Measurements from ENCODE around the gene DBR1.

The DBR1 gene

DNA sequence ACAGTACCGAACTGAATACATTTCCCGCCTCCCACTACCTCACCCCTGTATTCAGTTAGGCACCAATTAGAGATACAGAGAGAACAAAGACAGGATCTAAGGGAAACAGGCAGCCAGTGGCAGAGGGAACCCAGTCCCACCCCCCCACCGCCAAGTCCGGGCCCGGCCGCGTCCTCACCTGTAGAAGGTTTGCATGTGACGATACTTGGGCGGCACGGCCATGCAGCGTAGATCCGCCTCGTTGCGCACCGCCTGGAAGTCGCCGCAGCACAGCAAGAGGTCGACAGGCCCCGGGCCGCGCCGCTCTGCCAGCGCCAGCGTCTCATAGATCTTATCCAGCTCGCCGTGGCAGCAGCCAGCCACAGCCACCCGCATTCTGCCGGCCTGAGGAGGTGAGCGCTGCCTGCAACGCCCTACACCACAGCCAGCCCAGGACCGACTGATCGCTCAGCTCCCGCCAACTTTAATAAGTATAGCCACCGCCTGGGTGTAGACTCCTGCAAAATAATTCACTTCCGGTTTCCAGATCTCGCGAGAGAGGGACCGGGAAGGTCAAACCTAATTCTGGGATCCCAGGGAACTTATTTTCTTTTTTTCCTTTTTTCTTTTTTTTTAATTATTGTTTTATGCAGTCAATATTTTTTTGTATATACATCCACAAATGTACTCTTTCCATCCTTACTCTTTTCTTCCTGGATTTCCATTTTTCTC lies at the start of gene DBR1:
DBR1 (minus strand) TSS at position 501 of the 711 bp plus-strand sequence; CDS start at position 375, 126 bp downstream.
- peak; percentile 87 for DNase-seq (ENCODE audit: low spot score)

DNA sequence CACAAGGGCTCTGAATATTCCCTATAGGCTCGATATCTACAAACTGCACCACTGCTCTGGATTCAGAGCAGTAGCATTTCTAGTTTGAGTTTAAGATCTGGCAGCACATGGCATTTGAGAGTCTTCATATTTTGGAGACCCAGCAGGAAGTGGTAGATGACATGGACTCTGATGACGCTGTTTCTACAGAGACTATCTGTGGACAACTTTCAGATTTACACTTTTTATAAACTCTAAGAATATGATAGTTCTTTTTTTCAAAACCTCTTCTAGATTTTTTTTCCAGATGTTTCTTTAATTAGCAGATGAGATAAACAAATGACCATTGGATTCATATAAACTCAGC lies 48.2 kb upstream of the DBR1 start:
- DNase-seq (ENCODE audit: low spot score), result no peak

- DNase-seq (ENCODE audit: low spot score), result no peak
These were observed 47.6 kb upstream of the DBR1 start for GRCh38 chr3:138222131-138222941.

DNA sequence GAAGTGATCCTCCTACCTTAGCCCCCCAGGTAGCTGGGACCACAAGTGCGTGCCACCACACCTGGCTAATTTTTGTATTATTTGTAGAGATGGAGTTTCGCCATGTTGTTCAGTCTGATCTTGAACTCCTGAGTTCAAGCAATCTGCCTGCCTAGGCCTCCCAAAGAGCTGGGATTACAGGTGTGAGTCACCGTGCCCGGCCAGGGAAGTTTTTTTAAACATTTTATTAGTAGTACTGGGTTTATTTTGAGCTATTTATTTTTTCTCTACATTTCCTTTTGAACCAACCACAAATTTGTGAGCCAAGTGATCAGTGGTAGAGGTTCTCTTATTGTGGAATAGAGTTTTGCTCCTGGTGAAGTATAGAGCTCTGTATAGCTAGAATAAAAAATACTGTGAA lies 46.1 kb upstream of the DBR1 start:
- DNase-seq (ENCODE audit: low spot score), result no peak

GRCh38 chr3:138220242-138220641 lies 45.5 kb upstream of the DBR1 start:
- no peak for DNase-seq (ENCODE audit: low spot score)

GRCh38 chr3:138219255-138219654 lies 44.5 kb upstream of the DBR1 start:
- no peak for DNase-seq (ENCODE audit: low spot score)

- no peak for DNase-seq (ENCODE audit: low spot score)
These were observed 38.8 kb upstream of the DBR1 start for GRCh38 chr3:138213398-138214085.

- DNase-seq (ENCODE audit: low spot score), result no peak
These were observed 35.8 kb upstream of the DBR1 start for GRCh38 chr3:138210528-138210927.

GRCh38 chr3:138206196-138206595 lies 31.5 kb upstream of the DBR1 start:
- DNase-seq (ENCODE audit: low spot score), result no peak

GRCh38 chr3:138205527-138205926 lies 30.8 kb upstream of the DBR1 start:
- no peak for DNase-seq (ENCODE audit: low spot score)

DNA sequence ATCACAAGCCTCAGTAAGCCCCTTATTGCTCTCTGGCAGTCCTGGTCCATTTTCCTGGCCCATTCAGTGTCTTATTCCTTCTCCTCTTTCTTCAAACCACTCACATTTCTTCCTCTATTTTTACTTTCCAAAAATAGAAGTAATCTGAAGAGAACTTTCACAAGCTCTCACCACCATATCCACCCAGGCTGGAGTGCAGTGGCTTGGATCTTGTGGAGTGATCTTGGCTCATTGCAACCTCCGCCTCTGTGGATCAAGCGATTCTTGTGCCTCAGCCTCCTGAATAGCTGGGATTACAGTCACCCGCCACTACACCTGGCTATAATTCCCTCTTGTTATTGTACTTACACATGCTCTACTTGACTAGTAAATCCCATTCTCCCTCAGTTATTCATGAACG lies 29.2 kb upstream of the DBR1 start:
- no peak for DNase-seq (ENCODE audit: low spot score)

- no peak for DNase-seq (ENCODE audit: low spot score)
These were observed 28.4 kb upstream of the DBR1 start for GRCh38 chr3:138202945-138203701.

GRCh38 chr3:138200424-138200823 lies 25.7 kb upstream of the DBR1 start:
- no peak for DNase-seq (ENCODE audit: low spot score)

DNA sequence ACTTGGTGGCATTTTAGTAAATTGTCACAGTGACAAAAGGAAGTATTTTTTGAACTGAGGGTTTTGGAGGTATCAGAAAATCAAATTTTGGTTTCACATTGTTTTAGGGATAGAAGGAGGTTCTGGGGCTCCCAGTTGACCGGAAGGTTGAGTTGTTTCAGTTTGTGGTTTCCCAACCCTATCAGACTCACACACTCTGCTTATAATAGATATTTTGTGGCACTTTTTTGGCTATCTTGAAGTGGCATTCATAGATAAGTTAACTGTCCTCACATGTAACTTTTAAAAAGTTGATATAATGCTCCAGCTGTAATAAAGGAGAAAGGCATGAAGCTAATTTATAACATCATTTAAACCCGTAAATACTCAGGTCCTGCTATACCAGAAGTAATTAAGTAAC lies 25.1 kb upstream of the DBR1 start:
- DNase-seq (ENCODE audit: low spot score), result no peak

DNA sequence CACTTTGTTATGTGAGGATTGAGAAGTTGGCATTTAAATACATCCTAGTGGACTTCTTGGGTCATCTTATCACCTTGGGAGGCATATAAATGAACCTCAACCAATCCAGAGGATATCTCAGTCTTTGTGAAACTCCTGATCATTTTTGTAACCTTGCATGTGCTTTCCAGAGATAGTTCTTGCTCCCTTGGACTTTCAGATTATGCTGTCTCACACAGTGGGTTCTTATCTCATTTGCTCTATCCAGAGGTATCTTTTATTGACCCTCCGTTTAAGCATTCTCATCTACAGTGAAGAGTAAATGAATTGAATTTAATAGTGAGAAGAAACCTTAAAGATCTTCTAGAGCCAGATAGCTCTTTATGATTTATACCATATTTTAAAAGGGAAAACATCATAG lies 22.8 kb upstream of the DBR1 start:
- no peak for DNase-seq (ENCODE audit: low spot score)

- peak; percentile 13 for DNase-seq (ENCODE audit: low spot score)
These were observed 22.3 kb upstream of the DBR1 start for GRCh38 chr3:138197058-138197457.

- DNase-seq (ENCODE audit: low spot score), result no peak
These were observed 21.3 kb upstream of the DBR1 start for GRCh38 chr3:138196023-138196422.

GRCh38 chr3:138195481-138195880 lies 20.8 kb upstream of the DBR1 start:
- no peak for DNase-seq (ENCODE audit: low spot score)

DNA sequence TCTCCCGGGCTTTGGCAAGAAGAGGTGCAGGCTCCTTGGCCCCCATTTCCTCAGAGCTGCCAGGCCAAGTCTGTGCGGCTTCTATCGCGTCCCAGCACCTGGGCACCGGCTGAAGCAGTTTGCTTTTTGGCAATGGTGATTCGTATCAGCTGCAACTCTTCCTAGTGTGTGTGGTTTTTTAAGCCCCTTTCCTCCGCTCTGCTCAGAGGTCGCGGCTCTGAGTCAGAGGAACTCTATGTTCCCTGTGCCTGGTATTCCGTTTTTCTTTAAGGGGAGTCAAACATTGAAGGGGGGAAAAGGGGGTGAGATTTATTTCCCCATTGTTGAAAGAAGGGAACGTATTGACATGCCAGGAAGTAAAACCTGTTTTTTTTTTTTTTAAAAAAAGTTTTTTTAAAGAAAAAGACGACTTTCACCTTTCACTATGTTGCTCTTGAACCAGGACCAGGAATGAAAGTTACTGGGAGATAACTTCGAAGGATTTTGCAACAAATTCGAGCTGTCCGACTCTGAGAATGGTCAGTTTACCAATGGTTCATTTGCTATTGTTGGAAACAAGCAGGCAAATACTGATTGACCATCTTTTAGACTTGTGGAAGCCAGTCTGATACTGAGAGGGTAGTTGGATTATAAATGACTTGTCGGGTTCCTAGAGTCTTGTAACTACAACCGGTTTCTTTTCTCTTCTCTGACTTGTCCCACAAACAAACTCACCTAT lies 13.5 kb upstream of the DBR1 start:
- DNase-seq (ENCODE audit: low spot score), result no peak

DNA sequence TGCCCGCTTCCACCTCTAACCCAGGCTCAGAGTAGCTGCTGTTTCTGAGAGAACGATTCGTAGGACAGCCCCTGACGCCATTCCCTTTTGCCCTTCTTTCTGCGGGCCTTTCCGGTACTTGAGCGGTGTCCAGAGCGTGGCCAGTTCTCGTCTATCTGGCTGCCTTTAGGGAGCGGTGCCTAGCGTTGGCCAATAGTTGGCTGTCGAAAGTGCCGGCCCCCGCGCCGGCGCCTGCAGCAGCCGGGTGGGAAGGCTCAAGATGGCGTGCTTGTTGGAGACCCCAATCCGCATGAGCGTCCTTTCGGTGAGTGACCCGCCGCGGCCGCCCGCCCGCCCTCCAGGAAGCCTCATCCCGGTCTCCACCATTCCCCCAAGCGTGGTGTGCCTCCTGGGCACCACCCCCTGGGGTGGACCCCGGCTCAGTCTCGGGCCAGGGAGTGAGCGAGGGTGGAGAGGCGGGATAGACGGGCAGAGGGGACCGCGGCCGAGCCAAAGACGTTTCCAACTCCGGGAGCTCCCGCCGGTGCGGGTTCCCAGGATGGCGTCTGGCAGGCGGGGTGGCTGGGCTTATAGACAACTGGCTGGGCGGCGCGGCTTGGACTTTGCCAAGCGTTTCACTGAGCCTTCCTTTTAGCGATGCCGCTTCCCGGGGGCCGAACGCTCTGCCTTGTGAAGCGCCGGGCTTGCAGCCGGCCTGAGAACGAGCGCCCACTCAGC lies 12.7 kb upstream of the DBR1 start, which contains the start of gene ARMC8:
ARMC8 (plus strand) TSS at position 6 of the 717 bp plus-strand sequence; CDS start at position 260, 254 bp downstream.
- peak; percentile 62 for DNase-seq (ENCODE audit: low spot score)

- peak; percentile 90 for DNase-seq (ENCODE audit: low spot score)
These were observed 12.1 kb upstream of the DBR1 start for GRCh38 chr3:138186803-138187295.
